ENCODE results near the gene SLC16A4. TPM values are rescaled to one million over a fixed set of nuclear protein-coding genes. Genes with fewer than 3 reads are reported as not detected.

SLC16A4 gene
- total RNA-seq, 1 donor from 2014 or later = 17.0 TPM

- Mint-ChIP-seq H3K36me3 (ENCODE audit: low read depth) (peaks cover 10% of the 10 kb centered on the region), H3K4me1 (ENCODE audit: low read depth) (peaks cover 91% of the 10 kb centered on the region), H3K27me3 (ENCODE audit: low read depth) (no peaks in the 10 kb centered on the region), H3K9me3 (ENCODE audit: low read depth) (no peaks in the 10 kb centered on the region), H3K4me3 (ENCODE audit: unreplicated experiment) (no peak overlapping the region), H3K27ac (ENCODE audit: unreplicated experiment) (no peak overlapping the region)
- TF ChIP-seq CTCF (IDR thresholded peaks at IDR 0.05) = no peak
- no peak for DNase-seq (ENCODE audit: low spot score)
These were observed 44.1 kb downstream of the SLC16A4 start for GRCh38 chr1:110346690-110347089.

- Mint-ChIP-seq H3K4me1 (ENCODE audit: low read depth) (peaks cover 91% of the 10 kb centered on the region), H3K4me3 (ENCODE audit: unreplicated experiment) (no peak overlapping the region)
These were observed 45.3 kb downstream of the SLC16A4 start for GRCh38 chr1:110345480-110345879.

GRCh38 chr1:110344152-110344551 lies 46.7 kb downstream of the SLC16A4 start:
- no peaks in the 10 kb centered on the region for H3K27me3 Mint-ChIP-seq (ENCODE audit: low read depth)
- no peaks in the 10 kb centered on the region for H3K9me3 Mint-ChIP-seq (ENCODE audit: low read depth)
- peaks cover 84% of the 10 kb centered on the region for H3K4me1 Mint-ChIP-seq (ENCODE audit: low read depth)
- TF ChIP-seq CTCF (IDR thresholded peaks at IDR 0.05) = no peak
- H3K4me3 Mint-ChIP-seq (ENCODE audit: unreplicated experiment) = peak overlapping the region; percentile 4
- H3K36me3 Mint-ChIP-seq (ENCODE audit: low read depth) = peaks cover 14% of the 10 kb centered on the region
- H3K27ac Mint-ChIP-seq (ENCODE audit: unreplicated experiment) = no peak overlapping the region
- DNase-seq (ENCODE audit: low spot score) = no peak

More at GRCh38 chr1:110345480-110345879, 45.3 kb downstream of the SLC16A4 start:
- no peak for DNase-seq (ENCODE audit: low spot score)
- no peak for TF ChIP-seq CTCF (IDR thresholded peaks at IDR 0.05)
- H3K27me3 Mint-ChIP-seq (ENCODE audit: low read depth) = no peaks in the 10 kb centered on the region
- H3K36me3 Mint-ChIP-seq (ENCODE audit: low read depth) = peaks cover 14% of the 10 kb centered on the region
- H3K27ac Mint-ChIP-seq (ENCODE audit: unreplicated experiment) = peak overlapping the region; percentile 55
- H3K9me3 Mint-ChIP-seq (ENCODE audit: low read depth) = no peaks in the 10 kb centered on the region

GRCh38 chr1:110343249-110343648 lies 47.6 kb downstream of the SLC16A4 start:
- DNase-seq (ENCODE audit: low spot score) = no peak
- Mint-ChIP-seq H3K36me3 (ENCODE audit: low read depth) (peaks cover 14% of the 10 kb centered on the region), H3K4me1 (ENCODE audit: low read depth) (peaks cover 75% of the 10 kb centered on the region), H3K27me3 (ENCODE audit: low read depth) (no peaks in the 10 kb centered on the region), H3K4me3 (ENCODE audit: unreplicated experiment) (peak overlapping the region; percentile 46), H3K27ac (ENCODE audit: unreplicated experiment) (peak overlapping the region; percentile 27), H3K9me3 (ENCODE audit: low read depth) (no peaks in the 10 kb centered on the region)
- TF ChIP-seq CTCF (IDR thresholded peaks at IDR 0.05) = no peak

- no peak for TF ChIP-seq CTCF (IDR thresholded peaks at IDR 0.05)
- Mint-ChIP-seq H3K4me1 (ENCODE audit: low read depth) (peaks cover 70% of the 10 kb centered on the region), H3K4me3 (ENCODE audit: unreplicated experiment) (peak overlapping the region; percentile 46), H3K36me3 (ENCODE audit: low read depth) (peaks cover 12% of the 10 kb centered on the region), H3K27me3 (ENCODE audit: low read depth) (no peaks in the 10 kb centered on the region), H3K27ac (ENCODE audit: unreplicated experiment) (peak overlapping the region; percentile 41), H3K9me3 (ENCODE audit: low read depth) (no peaks in the 10 kb centered on the region)
- DNase-seq (ENCODE audit: low spot score) = no peak
These were observed 48.9 kb downstream of the SLC16A4 start for GRCh38 chr1:110341872-110342331.
